ENCODE data around the gene ARL4A. TPM values are rescaled to one million over a fixed set of nuclear protein-coding genes. Genes with fewer than 3 reads are reported as not detected.

ARL4A gene
- total and polyA plus RNA-seq, 2 donors (not counting 3 experiments of a cell fraction or from before 2014, with no cell fraction given) = 34.1 to 43.2 TPM

- CTCF ChIA-PET = interaction anchor here (0.6 to 5.3 kb wide), 4 partner anchors 10 to 190 kb away, joined by 3 to 53 read pairs (median 16); partner anchors contain the start of gene ARL4A
Observed at GRCh38 chr7:12716722-12717121, 29.3 kb downstream of the ARL4A start.

More at GRCh38 chr7:12716722-12717121, 29.3 kb downstream of the ARL4A start:
- Histone ChIP-seq H2AFZ (ENCODE audit: low read depth, low read length) (peak overlapping the region; percentile 71), H3K4me2 (ENCODE audit: insufficient read depth, low read length) (peak overlapping the region; percentile 33), H3K9ac (replicated peaks; ENCODE audit: extremely low read depth, insufficient read depth, low read length) (no peak overlapping the region), H3K79me2 (ENCODE audit: control insufficient read depth, insufficient read depth, low read length) (no peaks in the 10 kb centered on the region), H3K9me1 (replicated peaks; ENCODE audit: control insufficient read depth, extremely low read depth, insufficient read depth, low read length) (no peaks in the 10 kb centered on the region), H3K4me3 (replicated peaks in 1 of 3; ENCODE audit: insufficient read depth in 1 of 3, low read depth in 1 of 3, low read length in 3 of 3) (no peak overlapping the region), H3K27me3 (ENCODE audit: control insufficient read depth in 2 of 2, insufficient read depth in 2 of 2, low read length in 2 of 2) (no peaks in the 10 kb centered on the region), H4K20me1 (replicated peaks; ENCODE audit: control insufficient read depth, extremely low read depth, insufficient read depth, low read length) (no peaks in the 10 kb centered on the region), H3K27ac (ENCODE audit: insufficient read depth, low read depth, low read length) (peak overlapping the region; percentile 40), H3K9me3 (replicated peaks; ENCODE audit: control insufficient read depth, insufficient read depth, low read length) (no peaks in the 10 kb centered on the region), H3K36me3 (ENCODE audit: control insufficient read depth in 2 of 2, extremely low read depth in 1 of 2, insufficient read depth in 2 of 2, low read length in 2 of 2) (no peaks in the 10 kb centered on the region), H3K4me1 (ENCODE audit: control insufficient read depth, extremely low read depth, insufficient read depth, low read length) (peaks cover 39% of the 10 kb centered on the region)
- dilution Hi-C loops (cut with MboI; ENCODE audit: extremely low pct_ligation_motif_present, low sequenced_read_pairs) = no loop called here
- DNase-seq (ENCODE audit: low read depth, low spot score) = no peak
- FAIRE-seq = no peak
- TF ChIP-seq JUN (IDR thresholded peaks at IDR 0.05; ENCODE audit: borderline replicate concordance, insufficient read depth, insufficient read length, low read depth) (no peak), FOS (IDR thresholded peaks at IDR 0.05; ENCODE audit: borderline replicate concordance, insufficient read depth, low read length) (no peak), CTCF (IDR thresholded peaks at IDR 0.05; ENCODE audit: extremely low read depth in 1 of 2, insufficient read depth in 1 of 2, low read depth in 1 of 2, low read length in 2 of 2) (no peak), POLR2AphosphoS5 (IDR thresholded peaks at IDR 0.05; ENCODE audit: insufficient read depth, low read depth, low read length) (no peak), GATA2 (IDR thresholded peaks at IDR 0.05; ENCODE audit: insufficient read depth, insufficient read length, low read depth, low read length) (no peak), MYC (IDR thresholded peaks at IDR 0.05; ENCODE audit: low read depth, low read length) (no peak), MAX (IDR thresholded peaks at IDR 0.05; ENCODE audit: insufficient read depth, insufficient read length) (no peak), EZH2 (IDR thresholded peaks at IDR 0.05; ENCODE audit: borderline replicate concordance, low read depth, low read length, severe bottlenecking) (no peak), POLR2A (IDR thresholded peaks at IDR 0.05; ENCODE audit: low read depth, low read length) (no peak)
- POLR2A ChIA-PET = interaction anchor here (1.7 to 2.3 kb wide), 2 partner anchors 12 to 29 kb away, joined by 5 to 19 read pairs; partner anchors contain the start of gene ARL4A
- no TSS peak for BruUV-seq (replicated peaks)
- intact Hi-C loops (cut with micrococcal nuclease) = no loop called here
